ENCODE results near the gene CAGE1. TPM values are rescaled to one million over a fixed set of nuclear protein-coding genes. Genes with fewer than 3 reads are reported as not detected.
A peak's percentile ranks its signal among the peaks of the same experiment; 100 is the strongest.

CAGE1 gene
- total RNA-seq, 2 donors from 2014 or later, result not detected

DNA sequence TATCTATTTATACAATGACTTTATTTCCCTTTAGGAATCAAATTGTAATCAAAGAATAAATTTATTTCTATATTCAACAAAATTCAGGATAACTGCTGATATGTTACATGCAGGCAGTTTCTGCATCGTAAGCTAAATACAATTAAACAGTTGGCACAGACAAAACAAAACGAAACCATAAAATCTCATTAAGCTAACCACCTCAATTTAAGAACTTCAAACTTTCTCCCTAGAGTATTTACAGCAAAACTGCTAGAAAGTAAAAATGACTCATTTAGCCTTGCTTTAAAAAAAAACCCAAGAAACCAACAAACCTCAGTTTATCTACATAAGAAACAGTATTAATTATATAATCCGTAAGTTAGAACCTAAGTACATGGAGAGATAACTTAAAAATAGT is 93.6 kb downstream of the CAGE1 start:
- TF ChIP-seq, protein P1, sequence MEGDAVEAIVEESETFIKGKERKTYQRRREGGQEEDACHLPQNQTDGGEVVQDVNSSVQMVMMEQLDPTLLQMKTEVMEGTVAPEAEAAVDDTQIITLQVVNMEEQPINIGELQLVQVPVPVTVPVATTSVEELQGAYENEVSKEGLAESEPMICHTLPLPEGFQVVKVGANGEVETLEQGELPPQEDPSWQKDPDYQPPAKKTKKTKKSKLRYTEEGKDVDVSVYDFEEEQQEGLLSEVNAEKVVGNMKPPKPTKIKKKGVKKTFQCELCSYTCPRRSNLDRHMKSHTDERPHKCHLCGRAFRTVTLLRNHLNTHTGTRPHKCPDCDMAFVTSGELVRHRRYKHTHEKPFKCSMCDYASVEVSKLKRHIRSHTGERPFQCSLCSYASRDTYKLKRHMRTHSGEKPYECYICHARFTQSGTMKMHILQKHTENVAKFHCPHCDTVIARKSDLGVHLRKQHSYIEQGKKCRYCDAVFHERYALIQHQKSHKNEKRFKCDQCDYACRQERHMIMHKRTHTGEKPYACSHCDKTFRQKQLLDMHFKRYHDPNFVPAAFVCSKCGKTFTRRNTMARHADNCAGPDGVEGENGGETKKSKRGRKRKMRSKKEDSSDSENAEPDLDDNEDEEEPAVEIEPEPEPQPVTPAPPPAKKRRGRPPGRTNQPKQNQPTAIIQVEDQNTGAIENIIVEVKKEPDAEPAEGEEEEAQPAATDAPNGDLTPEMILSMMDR (IDR thresholded peaks at IDR 0.05), result no peak
- no peak for DNase-seq (ENCODE audit: low spot score)
- H3K36me3 ChIP-seq, result peaks cover 86% of the 10 kb centered on the region
- H3K9me3 ChIP-seq, result no peaks in the 10 kb centered on the region
- H3K4me3 ChIP-seq, result no peak overlapping the region
- H3K27me3 ChIP-seq, result no peaks in the 10 kb centered on the region
- H3K4me1 ChIP-seq, result peaks cover 0 to 4% of the 10 kb centered on the region in 2 donors
- no peak overlapping the region for H3K27ac ChIP-seq

GRCh38 chr6:7292596-7293255 is 96.8 kb downstream of the CAGE1 start:
- Histone ChIP-seq H3K9me3 (no peaks in the 10 kb centered on the region), H3K27ac (peak overlapping the region in 1 of 2 donors; percentile 31), H3K4me3 (no peak overlapping the region), H3K27me3 (no peaks in the 10 kb centered on the region), H3K36me3 (peaks cover 79% of the 10 kb centered on the region), H3K4me1 (peaks cover 0 to 4% of the 10 kb centered on the region in 2 donors)
- TF ChIP-seq, protein P1 (IDR thresholded peaks at IDR 0.05), result no peak
- no peak for DNase-seq (ENCODE audit: low spot score)

DNA sequence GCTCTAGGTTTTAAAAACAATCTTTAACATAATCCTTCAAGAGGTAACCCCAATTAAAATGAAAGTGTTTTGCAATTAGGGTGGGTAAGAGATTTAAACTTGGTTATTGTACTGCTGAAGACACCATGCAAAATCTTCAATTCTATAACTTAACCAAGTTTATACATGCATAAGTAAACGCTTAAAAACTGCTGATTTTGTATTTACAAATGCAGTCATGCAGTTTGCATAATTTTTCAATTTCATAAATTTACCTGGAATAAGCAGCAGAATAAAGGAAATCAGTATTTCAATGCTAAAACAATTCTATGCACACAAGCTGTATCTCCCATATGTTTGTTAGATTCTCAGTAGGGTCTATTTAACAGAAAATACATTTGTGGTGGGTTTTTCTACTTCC is 99.5 kb downstream of the CAGE1 start:
- Histone ChIP-seq H3K4me3 (no peak overlapping the region), H3K27ac (no peak overlapping the region), H3K4me1 (peaks cover 0 to 4% of the 10 kb centered on the region in 2 donors), H3K27me3 (no peaks in the 10 kb centered on the region), H3K9me3 (no peaks in the 10 kb centered on the region), H3K36me3 (peaks cover 78% of the 10 kb centered on the region)
- DNase-seq (ENCODE audit: low spot score), result no peak
- TF ChIP-seq, protein P1 (IDR thresholded peaks at IDR 0.05), result no peak

DNA sequence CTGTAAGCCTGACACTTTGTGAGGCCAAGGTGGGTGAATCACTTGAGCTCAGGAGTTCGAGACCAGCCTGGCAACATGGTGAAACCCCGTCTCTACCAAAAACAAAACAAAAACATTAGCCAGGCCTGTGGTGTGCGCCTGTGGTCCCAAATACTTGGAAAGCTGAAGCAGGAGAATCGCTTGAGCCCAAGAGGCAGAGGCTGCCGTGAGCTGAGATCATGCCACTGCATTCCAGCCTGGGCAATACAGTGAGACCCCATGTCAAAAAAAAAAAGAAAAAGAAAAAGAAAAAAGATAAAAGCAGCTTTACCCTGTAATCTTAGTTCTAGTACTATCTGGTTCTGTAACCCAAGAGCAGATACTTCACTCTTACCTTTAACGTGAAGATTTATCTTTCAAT is 104.1 kb downstream of the CAGE1 start:
- no peak overlapping the region for H3K4me3 ChIP-seq
- no peaks in the 10 kb centered on the region for H3K27me3 ChIP-seq
- H3K27ac ChIP-seq, result no peak overlapping the region
- TF ChIP-seq, protein P1 (IDR thresholded peaks at IDR 0.05), result no peak
- no peaks in the 10 kb centered on the region for H3K9me3 ChIP-seq
- peaks cover 37% of the 10 kb centered on the region for H3K36me3 ChIP-seq
- no peak for DNase-seq (ENCODE audit: low spot score)
- H3K4me1 ChIP-seq, result no peaks in the 10 kb centered on the region

GRCh38 chr6:7283676-7284075 is 105.9 kb downstream of the CAGE1 start:
- Histone ChIP-seq H3K4me1 (peaks cover 0 to 5% of the 10 kb centered on the region in 2 donors), H3K27ac (no peak overlapping the region), H3K27me3 (no peaks in the 10 kb centered on the region), H3K36me3 (peaks cover 26% of the 10 kb centered on the region), H3K4me3 (no peak overlapping the region), H3K9me3 (no peaks in the 10 kb centered on the region)
- TF ChIP-seq, protein P1 (IDR thresholded peaks at IDR 0.05), result no peak
- no peak for DNase-seq (ENCODE audit: low spot score)

Data from right atrium auricular region (tissue), 2 donors.